Activated CD8-positive, alpha-beta memory T cell treated with anti-CD3 and anti-CD28 coated beads, Interleukin-2, amount 50 U/mL, for 24 hours (primary cell): ENCODE data around the gene ARFGAP1.
"Not testable (repeated sequence)": the region's sequence is repeated elsewhere in the genome, so short reads cannot be mapped to it uniquely, and the experiment has no call there.

ENCODE experiments used
- DNase-seq: peaks from one replicate; pipeline ENCODE4 v3.0.0-alpha.2; 2020; ENCODE audit errors: extremely low read depth

ARFGAP1 gene

DNA sequence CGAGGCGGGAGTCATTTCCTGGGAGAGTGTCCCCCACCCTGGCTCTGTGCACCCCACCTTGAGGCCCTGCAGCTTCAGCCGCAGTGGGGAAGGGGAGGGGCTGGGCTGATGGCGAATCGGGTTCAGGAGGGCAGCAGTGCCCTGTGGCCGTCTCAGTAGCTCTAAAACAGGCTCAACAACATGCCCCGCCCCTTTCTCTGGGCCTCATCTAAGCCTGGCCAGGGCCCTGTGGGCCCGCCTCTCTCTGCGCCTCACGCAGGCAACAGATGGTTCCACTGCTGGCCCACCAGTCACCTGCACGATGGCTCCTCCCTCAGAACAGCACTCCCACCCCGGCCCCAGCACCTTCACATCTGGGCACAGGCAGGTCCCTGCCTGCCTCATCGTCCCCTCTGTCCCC lies 58.3 kb downstream of the ARFGAP1 start:
- no peak for DNase-seq

DNA sequence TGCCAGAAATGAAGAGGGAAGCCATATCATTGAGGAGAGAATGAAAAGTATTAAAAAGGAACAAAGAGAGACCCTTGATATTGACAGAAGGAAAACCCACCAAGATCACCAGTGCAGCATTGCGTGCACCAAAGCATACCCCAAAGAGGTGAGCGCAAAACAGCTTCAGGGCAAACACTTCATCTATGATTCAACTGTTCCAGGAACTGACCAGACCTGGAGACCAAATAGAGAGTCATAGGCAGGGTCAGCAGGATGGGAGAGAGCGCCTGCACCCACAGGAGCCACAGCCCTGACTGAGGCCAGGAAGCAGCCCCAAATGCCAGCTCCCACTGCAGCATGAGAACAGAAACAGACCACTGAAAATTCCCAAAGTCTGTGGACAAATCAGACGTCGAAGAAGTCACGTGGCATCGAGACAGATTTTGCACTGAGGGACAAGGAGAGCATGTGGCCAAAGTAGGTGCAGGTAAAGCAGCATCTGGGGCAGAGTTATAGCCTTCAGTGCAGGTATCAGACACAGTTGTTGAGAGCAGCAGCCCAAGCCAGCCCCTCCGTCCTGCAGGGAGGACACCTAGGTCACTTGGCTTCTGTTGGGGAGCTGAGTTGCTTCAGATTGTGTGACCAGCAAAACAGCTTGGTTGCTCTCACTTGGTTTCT lies 59.3 kb downstream of the ARFGAP1 start:
- no peak for DNase-seq

DNA sequence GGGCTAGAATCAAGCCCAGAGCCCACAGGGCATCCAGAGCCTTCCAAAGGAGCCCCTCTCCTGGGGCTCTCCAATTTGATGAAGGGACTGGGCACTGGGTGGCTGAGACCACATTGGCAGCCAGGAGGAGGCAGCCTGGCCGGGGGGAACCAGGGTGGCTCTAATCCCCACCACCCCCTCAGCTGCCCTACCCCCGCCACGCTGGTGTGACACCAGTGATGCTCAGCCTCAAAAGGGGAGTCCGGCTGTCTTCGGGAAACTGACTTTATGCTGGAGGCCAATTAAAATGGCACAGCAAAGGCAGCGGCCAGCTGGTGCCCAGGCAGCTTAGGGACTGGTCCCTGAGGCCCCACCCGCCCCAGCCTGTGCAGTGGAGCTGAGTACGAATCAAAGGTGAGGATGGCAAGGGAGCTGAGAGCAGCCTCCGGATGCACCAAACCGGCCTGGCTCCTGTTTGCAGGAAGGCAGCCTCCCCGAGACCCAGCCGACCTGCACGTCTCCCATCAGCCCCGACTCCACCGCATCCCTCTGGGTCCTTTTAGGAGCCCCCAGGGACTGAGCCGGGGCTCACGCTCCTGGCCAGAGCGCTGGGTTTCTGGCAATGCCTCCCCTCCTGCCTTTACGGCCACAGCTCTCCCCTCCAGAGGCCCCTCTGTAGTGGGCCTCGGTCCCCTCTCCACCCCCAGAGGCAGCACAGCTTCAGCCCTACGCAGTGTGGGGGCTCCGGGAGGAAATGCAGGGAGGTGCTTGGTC lies 60.1 kb downstream of the ARFGAP1 start:
- DNase-seq: no peak

DNA sequence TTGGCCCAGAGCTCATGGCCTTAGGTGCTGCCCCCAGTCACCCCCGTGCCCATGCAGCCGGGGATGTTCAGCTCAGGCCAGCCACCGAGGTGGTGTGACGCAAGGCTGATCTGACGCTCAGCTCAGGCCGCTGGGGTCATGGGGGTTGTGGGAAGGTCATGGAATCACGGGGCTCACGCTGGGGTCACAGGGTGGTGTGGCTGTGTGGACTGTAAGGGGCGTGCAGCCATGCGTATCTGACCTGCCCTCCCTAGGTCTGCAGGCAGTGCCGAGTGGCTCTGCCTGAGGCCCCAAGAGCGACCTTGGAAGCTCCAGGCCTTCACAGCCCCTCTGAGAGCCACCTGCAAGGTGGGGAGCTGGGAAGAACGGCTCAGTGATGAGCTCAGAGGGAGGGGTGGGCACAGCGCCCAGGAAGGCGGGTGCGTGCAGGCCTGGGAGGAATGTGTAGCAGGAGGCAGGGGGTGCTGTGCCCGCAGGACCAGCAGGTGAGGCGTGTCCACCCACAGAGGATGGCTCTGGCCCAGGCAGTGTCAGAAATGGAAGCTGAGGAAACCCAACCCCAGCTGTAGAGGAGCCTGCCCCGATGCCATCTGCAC lies 60.7 kb downstream of the ARFGAP1 start:
- DNase-seq: no peak

DNA sequence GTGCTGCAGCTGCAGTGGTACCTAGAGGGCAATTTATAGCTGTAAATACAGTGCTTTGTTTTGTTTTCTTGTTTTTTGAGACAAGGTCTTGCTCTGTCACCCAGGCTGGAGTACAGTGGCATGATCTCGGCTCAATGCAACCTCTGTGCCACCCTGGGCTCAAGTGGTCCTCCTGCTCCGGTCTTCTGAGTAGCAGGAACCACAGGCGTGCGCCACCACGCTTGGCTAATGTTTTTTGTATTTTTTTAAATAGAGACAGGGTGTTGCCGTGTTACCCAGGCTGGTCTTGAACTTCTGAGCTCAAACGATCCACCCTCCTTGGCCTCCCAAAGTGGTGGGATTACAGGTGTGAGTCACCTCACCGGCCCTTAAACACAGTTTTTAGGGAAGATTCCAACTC lies 61.7 kb downstream of the ARFGAP1 start:
- no peak for DNase-seq

DNA sequence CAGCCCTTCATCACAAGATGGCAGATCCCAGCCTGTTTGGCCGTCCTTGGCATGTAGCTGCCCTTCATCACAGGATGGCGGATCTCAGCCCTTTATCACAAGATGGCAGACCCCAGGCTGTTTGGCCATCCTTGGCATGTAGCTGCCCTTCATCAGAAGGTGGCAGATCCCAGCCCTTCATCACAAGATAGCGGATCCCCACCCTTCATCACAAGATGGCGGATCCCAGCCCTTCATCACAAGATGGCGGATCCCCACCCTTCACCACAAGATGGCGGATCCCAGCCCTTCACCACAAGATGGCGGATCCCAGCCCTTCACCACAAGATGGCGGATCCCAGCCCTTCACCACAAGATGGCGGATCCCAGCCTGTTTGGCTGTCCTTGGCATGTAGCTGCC lies 62.4 kb downstream of the ARFGAP1 start:
- DNase-seq: not testable (repeated sequence)

DNA sequence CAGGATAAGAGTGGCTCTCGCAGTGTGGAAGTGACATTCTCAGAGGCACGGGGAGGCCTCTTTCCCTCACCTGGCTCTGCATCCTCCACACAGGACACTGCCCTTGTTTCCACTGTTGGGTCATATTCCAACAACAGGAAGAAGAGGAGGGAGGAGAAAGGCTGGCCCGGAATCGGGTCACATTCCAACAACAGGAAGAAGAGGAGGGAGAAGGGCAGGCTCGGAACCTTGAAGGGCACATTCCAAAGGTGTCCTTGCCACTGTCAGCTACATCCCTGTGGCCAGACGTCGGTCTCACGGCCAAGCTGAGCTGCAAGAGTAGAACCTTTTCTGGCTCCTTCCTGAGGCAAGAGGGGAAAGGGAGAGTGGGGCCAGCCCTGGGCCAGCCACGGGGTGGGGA lies 63.1 kb downstream of the ARFGAP1 start:
- no peak for DNase-seq

DNA sequence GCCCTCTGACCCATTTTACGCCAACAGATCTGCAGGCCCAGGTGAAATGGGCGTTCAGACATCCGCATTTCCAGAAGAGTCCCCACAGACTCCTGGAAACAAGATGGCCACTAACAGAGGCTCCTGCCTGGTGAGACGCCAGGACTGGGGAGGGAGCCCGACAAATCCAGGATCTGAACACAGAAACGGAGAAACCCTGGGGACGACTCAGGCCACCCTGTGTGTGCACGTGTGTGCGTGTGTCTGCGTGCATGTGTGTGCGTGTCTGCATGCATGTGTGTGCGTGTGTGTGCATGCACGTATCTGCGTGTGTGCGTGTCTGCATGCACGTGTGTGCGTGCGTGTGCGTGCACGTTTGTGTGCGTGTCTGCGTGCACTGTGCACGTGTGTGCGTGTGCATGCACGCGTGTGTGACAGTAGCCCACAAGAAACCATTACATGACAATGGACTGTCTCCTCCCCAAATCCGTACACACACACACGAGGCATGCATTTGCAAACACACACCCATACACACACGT lies 63.7 kb downstream of the ARFGAP1 start:
- no peak for DNase-seq

DNA sequence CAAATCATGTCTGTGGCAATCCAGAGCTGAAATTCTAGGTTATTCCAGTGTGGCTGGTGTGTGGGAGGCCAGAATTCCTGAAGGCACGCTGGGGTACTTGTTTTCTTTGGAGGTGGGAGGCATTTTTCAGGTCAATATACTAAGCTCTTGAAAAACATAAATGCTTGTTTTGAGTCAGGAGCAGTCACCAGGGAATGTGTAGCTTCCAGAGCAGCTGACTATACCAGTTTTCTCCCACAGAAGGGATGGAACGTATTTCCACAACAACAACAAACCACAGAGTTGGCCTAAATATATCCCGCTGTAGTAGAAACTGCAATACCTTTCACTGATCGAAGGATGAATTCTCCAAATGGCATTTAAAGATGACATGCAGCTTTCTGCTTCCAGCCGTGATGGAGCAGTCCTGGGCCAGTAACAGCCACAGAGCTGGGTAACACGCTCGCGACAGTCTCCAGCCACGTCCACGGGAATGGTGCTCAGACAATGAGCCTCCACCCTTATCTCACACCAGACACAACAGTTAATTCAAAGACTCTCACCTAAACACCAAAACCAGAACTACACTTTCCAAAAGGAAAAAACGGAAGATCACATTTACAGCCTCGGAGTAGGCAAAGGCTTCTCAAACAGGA lies 65.3 kb downstream of the ARFGAP1 start:
- DNase-seq: no peak
